ENCODE results near the gene TAS2R14.

TAS2R14 gene, protein sequence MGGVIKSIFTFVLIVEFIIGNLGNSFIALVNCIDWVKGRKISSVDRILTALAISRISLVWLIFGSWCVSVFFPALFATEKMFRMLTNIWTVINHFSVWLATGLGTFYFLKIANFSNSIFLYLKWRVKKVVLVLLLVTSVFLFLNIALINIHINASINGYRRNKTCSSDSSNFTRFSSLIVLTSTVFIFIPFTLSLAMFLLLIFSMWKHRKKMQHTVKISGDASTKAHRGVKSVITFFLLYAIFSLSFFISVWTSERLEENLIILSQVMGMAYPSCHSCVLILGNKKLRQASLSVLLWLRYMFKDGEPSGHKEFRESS

DNA sequence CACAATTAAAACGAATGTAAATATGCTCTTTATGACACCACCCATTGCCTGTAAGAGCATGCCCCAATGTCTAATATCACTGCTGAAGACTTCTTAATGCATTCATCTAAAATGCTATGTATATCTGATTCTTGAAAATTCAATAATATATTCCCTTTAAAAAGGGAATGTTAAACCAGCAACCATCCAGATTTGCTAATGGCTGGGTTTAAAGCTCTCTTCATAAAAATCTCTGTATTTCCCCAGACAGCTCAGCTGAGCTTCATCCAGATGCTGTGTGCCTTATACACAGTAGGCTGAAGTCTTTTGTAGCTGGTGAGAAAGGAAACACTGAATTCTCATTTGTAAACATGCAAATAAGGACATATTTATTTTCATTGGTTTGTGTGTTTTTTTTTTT is at the start of gene TAS2R14:
TAS2R14 (minus strand) TSS at position 101 of the 400 bp plus-strand sequence; CDS start at position 45, 56 bp downstream.
- DNase-seq (ENCODE audit: low spot score), result no peak

DNA sequence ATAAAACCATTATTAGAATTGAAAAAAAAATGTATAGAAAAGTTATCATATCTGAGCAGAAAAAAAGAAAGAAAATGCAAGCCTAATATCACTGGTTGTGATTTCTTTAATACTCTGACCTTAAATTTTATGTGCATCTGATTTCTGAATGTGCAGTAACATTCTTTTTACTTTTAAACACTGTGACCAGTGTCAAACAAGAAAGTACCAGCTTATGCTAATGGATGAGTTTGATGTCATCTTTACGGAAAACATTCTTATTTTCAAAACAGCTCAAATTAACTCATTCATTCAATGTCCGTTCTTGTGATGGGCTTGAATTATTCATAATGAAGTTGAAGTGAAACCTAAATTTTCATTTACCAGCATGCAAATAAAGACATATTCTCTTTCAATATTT is 47.7 kb upstream of the TAS2R14 start, which contains the start of gene TAS2R50:
TAS2R50 (minus strand) TSS at position 101 of the 400 bp plus-strand sequence; CDS start at position 49, 52 bp downstream.
- no peak for DNase-seq (ENCODE audit: low spot score)

DNA sequence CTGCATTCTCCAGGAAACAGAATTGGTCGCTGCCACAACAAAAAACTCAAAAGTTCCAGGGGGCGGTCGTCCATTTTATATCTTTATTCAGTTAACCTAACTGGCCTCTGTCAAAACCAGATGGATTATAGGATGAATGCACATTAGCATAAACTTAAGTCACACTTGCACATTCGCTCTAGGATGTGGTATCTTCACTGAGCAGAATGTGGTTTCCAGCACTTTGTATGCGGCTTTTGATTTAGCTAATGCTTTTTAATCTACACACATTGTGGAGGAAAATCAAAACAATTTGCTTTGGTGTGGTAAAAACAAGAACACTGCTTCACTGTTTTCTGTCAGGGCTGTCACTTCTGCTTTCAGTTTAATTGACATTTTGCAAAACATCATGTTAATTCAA is 43.2 kb upstream of the TAS2R14 start:
- DNase-seq (ENCODE audit: low spot score), result no peak

DNA sequence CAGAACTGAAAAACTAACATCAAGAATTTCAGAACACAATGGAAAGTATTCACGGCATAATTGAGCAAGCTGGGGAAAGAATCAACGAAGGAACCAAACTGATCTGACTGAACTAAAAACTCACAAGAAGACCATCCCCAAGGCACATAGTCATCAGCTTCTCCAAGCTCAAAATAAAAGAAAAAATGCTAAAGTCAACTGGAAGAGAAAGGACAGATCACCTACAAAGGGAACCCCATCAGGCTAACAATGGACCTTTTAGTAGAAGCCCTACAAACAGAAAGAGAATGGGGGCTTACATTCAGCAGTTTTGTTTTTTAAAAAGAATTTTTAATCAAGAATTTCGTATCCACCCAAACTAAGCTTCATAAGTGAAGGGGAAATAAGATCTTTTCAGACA is 35.9 kb upstream of the TAS2R14 start:
- no peak for DNase-seq (ENCODE audit: low spot score)

DNA sequence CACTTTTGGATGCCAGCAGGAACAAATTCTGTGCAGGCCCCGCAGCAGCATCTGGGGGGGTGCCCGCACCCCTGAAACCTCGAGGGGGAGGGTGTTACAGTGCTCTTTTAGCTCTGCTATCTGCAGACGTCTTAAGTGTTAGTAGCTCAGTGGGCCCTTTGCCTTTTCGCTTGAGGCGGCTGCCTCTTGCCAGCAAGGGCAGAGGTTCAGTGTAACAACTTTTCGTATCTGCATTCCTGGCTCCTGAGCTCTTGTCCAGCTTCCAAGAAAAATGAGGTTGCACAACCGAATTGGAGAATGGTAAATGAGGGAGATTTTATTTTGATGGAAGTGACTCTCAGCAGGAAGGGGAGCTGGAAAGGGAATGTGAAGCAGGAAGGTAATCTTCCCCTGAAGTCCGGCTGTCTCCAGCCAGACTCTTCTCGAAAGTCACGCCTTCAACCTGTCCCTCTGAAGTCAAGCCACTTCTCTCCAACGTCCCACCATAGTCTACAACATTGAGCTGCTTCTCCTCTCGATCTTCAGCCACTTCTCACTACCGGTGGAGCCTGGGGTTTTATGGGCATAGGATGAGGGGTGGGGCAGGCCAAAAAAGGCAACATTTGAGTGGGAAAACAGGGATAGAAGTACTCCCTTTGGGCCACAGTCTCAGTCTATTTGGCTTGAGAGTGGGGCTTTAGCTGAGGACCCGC is 29.8 kb upstream of the TAS2R14 start:
- DNase-seq (ENCODE audit: low spot score), result no peak

DNA sequence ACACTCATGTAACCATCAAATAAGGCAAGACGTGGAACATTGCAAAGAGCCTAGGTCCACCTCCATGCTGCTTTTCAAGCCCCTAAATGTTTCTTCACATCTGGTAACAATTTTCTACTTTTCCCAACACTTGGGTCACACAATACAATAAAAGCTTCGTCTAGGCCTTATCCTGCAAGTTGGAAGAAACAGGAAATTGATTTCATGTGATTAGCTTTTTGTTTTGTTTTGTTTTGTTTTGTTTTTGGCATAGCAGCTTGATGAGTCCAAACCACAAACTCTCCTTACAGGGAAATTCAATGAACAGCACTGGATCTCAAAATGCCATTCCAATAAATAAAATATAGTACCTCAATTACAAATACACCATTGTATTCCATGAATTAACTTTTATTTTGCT is 28.3 kb upstream of the TAS2R14 start:
- no peak for DNase-seq (ENCODE audit: low spot score)

DNA sequence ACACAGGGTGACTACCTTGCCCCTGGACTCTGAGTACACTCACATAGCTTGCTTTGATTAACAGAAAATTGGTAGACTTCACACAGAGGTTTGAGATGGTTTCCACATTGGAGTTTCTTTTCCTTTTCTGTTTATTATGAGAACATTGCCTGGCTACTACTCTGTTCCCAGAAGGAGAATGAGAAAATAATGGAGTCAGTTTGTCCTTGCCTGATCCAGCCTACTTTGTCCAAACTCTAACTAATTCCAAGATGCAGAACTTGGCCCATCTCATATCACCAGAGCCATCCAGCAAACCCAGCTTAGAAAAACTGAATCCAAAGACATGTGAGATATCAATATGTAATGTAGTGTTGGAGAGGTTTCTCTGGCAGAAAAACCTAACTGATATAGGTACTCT is 27.3 kb upstream of the TAS2R14 start:
- no peak for DNase-seq (ENCODE audit: low spot score)

DNA sequence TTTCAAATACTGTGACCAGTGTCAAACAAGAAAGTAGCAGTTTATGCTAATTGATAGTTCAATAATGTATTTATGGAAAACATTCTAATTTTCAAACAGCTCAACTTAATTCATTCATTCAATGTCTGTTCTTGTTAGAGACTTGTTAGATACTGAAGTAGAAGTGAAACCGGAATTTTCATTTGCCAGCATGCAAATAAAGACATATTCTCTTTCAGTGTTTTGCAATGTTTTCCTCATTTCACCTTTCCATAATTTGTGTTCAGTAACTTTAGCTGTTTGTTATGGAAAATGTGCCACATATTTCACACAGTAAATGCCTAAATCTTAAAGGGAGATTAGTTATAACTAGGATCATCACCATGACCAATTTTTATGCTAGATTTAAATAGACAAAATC is 26.4 kb upstream of the TAS2R14 start:
- DNase-seq (ENCODE audit: low spot score), result no peak

DNA sequence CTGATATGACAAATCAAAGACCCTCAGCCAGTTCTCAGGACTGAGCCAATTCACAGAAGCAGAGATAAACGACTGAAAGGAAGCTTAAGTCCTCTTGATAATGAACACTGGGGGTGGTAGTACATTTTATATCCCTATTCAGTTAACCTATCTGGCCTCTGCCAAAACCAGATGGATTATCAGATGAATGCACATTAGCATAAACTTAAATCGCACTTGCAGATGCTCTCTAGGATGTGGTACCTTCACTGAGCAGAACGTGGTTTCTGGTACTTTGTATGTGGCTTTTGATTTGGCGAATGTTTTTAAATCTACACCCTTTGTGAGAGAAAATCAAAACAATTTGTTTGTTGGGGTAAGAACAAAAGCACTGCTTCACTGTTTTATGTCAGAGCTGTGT is 21.1 kb upstream of the TAS2R14 start:
- no peak for DNase-seq (ENCODE audit: low spot score)

DNA sequence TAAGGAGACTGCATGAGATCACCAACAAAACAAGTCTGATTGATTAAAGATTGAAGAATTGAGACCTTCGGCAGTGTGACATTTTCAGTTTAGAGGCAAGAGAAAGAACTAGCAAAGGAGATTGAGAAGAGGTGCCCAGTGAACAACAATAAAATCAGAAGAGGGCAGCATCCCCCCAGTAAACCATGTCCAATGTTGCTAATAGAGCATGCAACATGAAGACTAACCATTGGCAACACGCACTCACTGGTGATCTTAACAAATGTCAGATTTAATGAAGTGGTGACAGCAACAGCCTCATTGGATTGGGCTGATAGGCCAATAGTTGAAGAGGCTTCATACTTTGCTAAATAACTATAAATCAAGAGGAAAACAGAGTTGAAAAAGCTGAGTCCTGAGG is 20.7 kb upstream of the TAS2R14 start:
- DNase-seq (ENCODE audit: low spot score), result no peak

DNA sequence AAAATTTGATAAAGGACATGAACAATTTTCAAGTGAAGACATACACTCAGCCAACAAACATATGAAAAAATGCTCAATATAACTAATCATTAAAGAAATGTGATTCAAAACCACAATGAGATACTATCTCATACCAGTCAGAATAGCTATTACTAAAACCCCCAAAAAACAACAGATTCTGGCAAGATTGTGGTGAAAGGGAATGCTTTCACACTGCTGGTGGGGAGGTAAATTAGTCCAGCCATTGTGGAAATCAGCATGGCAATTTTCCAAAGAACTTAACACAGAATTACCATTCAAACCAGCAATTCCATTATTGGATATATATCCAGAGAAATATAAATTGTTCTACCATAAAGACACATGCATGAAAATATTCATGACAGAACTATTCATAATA is 18.7 kb upstream of the TAS2R14 start:
- no peak for DNase-seq (ENCODE audit: low spot score)

DNA sequence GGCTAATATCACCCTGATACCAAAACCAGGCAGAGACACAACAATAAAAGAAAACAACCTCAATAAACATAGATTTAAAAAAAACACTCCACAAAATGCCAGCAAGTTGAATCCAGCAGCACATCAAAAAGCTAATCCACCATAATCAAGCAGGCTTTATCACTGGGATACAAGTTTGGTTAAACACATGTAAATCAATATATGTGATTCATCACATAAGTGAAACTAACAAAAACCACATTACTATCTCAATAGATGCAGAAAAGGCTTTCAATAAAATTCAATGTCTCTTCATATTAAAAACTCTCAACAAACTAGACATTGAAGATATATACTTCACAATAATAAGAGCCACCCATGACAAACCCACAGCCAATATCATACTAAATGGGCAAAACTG is 17.0 kb upstream of the TAS2R14 start:
- DNase-seq (ENCODE audit: low spot score), result no peak

DNA sequence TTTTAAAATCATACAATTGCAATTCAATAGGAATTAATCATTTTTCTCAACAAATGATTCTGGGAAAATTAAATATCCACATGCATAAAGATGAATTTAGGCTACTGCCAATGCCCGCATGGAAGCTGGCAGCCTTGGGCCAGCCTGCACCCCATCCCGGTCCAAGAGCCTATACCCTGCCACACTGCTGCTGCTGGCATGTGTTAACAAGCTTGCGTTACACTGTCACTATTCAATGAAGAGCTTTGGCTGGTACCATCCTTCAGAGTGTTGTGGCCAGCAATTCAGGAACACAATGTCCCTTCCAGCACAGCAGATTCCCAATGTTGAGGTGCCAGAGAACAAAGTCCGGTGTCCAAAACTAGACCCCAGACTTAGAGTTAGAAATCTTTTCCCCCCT is 13.6 kb upstream of the TAS2R14 start:
- DNase-seq (ENCODE audit: low spot score), result no peak

DNA sequence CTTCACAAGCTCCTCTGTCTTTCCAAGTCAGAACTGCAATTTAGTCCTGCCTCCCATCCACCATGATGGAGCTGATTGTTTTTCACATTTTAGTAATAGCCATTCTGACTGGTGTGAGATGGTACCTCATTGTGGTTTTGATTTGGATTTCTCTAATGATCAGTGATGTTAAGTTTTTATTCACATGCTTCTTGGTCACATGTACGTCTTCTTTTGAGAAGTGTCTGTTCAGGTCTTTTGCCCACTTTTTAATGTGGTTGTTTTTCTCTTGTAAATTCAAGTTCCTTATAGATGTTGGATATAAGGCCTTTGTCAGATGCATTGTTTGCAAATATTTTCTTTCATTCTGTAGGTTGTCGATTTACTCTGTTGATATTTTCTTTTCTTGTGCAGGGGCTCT is 4.1 kb upstream of the TAS2R14 start:
- no peak for DNase-seq (ENCODE audit: low spot score)

DNA sequence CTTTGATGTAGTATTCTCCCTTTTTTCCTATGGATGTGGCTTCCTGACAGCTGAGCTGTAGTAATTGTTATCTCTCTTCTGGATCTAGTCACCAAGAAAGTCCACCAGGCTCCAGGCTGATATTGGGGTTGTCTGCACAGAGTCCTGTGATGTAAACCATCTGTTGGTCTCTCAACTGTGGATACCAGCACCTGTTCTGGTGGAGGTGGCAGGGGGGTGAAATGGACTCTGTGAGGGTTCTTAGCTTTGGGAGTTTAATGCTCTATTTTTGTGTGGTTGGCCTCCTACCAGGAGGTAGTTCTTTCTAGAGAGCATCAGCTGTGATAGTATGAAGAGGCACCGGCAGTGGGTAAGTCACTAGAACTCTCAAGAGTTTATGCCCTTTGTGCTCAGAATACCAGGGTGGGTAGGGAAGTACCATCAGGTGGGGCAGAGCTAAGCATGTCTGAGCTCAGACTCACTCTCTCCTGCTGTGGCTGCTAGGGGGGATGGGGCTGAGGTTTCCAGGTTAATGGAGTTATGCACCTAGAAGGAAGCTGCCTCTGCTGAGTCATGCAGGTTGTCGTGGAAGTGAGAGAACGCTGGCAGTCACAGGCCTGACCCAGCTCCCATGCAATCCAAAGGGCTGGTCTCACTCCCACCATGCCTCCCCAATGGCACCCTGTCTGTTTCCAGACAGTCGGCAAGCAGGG is 3.0 kb upstream of the TAS2R14 start:
- no peak for DNase-seq (ENCODE audit: low spot score)

DNA sequence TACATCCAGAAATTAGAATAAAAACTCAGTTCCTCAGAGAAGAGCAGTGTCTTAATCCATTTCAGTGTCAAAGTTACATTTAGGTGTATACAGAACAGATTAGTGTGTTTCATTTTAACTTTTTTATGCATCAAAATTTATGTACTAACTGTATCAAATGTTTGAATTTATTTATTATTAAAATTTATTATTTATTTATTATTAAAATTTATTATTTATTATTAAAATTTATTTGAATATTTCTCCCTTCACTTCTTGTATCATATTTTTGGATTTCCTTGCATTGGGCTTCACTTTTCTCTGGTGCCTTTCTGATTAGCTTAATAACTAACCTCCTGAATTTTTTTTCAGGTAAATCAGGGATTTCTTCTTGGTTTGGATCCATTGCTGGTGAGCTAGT is 2.3 kb upstream of the TAS2R14 start:
- no peak for DNase-seq (ENCODE audit: low spot score)

DNA sequence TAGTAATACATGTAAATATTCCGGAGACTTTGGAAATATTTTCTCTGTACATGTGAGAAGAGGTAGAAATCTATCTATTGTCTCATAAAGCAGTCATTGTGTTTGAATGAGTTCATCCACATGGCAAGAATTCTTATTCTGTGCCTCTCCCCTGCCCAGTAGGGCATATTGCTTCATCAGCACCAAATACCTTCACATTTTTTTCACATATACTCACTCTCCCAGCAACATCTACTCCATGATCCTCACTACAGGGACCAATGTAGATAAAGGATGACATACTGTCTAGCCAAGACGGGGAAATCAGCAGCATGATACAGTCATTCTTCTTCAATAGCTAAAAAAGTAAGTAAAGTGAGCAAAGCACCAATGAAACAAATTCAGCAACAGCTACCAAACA is 1.3 kb upstream of the TAS2R14 start:
- no peak for DNase-seq (ENCODE audit: low spot score)

DNA sequence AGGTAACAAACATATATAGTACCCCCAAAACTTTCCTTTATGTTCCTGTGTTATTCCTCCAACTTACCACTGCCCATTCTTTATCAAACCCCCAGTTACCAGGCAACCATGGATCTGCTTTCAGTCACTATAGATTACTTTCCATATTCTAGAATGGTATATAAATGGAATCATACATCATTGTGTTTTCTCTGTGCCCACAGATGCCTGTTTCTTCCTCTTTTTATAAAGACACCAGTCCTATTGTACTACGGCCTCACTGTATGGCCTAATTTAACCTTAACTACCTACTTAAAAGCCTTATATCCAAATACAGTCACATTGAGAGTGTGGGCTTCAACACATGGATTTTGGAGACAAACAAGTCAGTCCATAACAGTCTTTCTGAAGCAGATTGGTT is 2.6 kb downstream of the TAS2R14 start:
- no peak for DNase-seq (ENCODE audit: low spot score)

DNA sequence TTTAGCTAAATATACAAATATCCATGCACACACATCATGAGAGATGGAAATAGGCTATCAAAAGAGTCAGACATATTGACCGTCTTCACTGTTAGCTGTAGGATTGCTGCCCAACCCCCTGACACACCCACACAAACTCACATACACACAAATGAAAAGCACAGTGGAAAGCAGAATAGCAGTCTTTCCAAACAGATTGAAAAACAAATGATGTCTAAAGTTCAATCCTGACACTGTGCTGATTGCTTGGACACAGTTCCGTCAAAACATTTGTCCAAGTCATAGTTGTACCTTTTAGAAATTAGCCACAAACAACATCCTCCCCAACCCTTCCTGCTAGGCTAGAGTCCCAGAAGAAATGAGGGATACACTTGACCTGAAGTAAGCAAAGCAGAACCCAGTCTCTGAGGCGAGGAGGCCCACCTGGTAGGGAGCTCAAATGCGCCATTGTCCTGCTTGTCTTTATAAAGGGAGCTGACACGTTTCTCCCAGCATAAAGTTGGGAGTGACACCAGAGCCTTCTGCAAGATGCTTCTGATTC is 10.2 kb downstream of the TAS2R14 start, which contains the start of gene PRH2:
PRH2 (plus strand) TSS at position 491 of the 541 bp plus-strand sequence; CDS start at position 529, 38 bp downstream.
- DNase-seq (ENCODE audit: low spot score), result no peak

DNA sequence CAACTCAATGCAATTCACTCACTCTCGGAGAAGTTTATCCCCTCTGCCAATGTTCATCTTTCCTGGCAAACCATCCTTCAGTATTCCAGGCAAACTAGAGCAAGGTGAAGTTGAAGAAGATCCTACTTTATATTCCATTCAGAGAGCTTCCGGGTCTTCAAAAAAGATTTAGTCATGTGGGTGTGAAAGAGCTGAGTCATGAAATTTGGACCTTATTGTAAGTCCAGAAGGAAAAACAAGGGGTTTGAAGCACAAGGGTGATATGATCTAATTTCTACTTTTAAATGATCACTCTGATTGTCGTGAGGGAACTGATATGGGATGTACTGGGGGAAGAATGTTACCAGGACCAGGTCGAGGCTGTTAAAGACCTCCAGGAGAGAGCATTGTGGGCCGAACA is 12.8 kb downstream of the TAS2R14 start:
- no peak for DNase-seq (ENCODE audit: low spot score)

DNA sequence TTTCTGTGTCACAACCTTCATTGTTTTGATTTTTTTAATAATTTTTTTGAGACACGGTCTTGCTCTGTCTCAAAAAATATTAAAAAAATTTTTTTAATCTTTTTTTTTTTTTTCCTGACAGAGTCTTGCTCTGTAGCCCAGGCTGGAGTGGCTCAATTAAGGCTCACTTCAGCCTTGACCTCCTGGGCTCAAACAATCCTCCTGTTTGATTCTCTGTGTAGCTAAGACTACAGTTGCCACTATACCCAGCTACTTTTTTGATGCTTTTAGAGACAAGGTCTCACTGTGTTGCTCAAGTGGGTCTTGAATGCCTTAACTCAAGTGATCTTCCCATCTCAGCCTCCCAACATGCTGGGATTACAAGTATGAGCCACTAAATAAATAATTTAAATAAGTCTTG is 19.3 kb downstream of the TAS2R14 start:
- DNase-seq (ENCODE audit: low spot score), result no peak

DNA sequence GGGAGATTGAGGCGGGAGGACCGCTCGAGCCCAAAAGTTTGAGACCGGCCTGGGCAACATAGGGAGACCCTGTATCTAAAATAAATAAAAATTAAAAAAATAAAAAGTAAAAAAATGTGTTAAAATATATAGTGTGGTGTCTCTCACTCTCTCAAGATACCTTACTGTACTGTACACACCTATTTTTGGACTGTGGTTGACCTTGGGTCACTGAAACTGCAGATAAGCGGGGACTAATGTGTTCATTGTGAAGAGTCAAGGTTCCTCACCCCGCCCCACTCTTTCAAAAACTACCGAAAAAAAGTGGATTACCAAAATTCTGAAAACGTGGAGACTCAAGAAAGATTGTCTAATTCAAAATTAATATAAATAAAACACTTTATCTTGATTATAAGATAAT is 28.7 kb downstream of the TAS2R14 start:
- no peak for DNase-seq (ENCODE audit: low spot score)

DNA sequence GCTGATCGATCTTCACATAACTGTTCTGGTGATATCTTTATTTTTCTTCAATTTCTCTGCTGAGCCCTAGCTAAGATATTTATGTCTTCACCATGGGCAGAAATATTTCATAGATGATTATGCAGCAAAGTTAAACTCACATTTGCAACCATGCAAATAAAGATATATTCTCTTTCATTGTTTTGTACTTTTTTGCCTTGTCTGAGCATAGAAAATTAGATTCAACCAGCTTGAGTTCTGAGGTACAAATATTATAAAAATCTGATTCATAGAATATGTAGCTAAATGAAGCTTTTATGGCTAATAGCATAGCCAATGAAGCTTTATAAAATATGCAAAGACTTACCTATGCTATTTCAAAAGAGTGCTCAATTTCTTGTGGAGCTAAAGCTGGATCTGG is 29.6 kb downstream of the TAS2R14 start, which contains the start of gene TAS2R13:
TAS2R13 (minus strand) TSS at position 101 of the 400 bp plus-strand sequence. CDS start 264 bp downstream, outside the sequence.
- no peak for DNase-seq (ENCODE audit: low spot score)
